GM19397 (cell line): Measurements from ENCODE around the gene C17orf114.

Experiments used
- ATAC-seq: cut with Tn5 transposase; IDR thresholded peaks from one replicate; pipeline ENCODE4 v1.9.1; 2021; ENCODE audit warnings: mild to moderate bottlenecking, moderate library complexity; ENCODE audit not compliant: unreplicated experiment

C17orf114 gene

DNA sequence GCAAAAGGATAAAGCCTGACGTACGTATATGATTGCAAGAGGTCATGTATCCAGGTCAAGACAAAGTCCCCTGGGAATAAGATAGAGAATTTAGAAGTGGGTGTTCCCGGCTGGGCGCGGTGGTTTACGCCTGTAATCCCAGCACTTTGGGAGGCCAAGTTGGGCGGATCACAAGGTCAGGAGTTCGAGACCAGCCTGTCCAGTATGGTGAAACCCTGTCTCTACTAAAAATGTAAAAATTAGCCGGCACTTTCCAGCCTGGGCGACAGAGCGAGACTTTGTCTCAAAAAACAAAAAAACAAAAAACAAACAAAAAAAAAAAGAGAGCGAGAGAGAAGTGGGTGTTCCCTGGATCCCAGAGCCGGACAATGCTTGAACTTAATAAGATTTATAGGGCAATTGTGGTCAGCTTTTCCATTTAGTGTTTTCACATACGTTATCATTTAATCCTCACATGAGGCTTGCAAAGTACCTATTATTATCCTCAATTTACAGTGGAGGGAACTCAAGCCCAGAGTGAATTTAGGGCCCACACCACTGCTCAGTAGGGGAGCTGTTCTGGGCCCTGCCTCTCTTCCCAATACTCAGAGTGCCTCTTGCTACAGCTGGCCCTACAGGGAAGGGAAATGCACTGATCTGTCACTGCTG is 13.8 kb downstream of the C17orf114 start:
- no peak for ATAC-seq

GRCh38 chr17:4786516-4786915 is 15.6 kb downstream of the C17orf114 start:
- ATAC-seq = no peak

GRCh38 chr17:4786106-4786511 is 16.0 kb downstream of the C17orf114 start, which contains the start of gene VMO1:
Gene VMO1 (minus strand): TSS chr17:4786364. CDS start chr17:4786352, 12 bp downstream.
- ATAC-seq = no peak

DNA sequence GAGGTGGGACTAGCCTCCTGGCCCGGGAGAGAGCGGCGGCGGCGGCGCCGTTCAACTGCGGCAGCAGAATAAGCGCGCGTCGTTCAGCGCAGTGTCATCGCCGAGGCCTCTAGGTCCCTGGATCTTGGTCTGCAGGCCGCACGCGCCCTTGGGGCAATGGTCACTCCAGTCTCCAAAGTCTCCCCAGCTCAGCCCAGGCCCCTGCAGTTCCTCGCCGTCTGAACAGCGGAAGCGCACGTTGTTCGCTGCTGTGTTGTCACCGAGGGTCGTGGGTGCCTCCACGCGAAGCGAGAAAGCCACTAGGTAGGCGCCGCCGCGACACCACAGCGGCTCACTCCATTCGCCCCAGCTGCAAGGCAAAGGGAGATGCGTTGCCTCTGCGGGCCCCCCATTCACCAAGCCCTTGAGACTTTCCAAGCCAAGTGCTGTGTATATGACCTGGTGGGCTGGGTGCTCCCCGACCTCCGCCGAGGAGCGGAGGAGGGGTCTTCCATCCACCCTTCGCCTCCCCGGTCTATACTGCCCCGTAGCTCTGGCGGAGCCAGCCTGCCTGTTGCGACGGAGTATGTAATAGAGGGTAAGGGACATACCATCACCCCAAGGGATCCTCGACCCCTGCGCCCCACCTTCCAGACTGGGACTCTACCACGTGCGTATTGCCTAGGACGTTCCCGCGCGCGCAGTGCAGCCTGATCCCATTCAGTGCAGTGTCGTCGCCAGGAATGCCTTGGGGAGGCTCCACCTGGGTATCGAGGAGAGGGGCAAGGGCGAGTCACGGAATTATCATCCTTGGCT is 16.6 kb downstream of the C17orf114 start:
- no peak for ATAC-seq

- ATAC-seq = no peak
Observed at GRCh38 chr17:4782652-4783051, 19.5 kb downstream of the C17orf114 start.

DNA sequence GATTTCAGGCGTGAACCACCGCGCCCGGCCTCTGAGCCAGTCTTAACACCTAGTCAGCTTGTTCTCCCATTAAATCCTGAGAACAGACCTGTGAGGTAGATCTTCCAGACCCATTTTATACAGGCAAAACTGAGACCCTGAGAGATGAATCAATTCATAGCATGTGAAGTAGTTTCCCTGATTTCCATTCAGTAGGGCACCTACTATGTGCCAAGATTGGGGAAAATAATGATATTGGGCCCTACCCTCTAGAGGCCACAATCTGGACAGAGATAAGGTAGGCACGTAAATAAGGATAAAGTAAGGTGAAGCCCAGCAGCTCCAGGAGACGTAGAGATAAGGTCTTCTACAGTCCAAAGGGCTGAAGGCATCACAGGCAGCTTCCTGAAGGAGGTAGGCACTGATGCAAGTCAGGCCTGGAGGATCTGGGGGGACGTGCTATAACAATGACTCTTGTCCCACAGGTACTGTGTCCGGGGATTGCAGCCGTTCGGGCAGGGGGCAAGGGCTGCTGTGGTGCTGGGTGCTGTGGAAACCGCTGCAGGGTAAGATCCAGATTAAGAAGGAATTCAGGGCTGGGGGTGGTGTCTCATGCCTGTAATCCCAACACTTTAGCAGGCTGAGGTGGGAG is 21.7 kb downstream of the C17orf114 start:
- no peak for ATAC-seq

DNA sequence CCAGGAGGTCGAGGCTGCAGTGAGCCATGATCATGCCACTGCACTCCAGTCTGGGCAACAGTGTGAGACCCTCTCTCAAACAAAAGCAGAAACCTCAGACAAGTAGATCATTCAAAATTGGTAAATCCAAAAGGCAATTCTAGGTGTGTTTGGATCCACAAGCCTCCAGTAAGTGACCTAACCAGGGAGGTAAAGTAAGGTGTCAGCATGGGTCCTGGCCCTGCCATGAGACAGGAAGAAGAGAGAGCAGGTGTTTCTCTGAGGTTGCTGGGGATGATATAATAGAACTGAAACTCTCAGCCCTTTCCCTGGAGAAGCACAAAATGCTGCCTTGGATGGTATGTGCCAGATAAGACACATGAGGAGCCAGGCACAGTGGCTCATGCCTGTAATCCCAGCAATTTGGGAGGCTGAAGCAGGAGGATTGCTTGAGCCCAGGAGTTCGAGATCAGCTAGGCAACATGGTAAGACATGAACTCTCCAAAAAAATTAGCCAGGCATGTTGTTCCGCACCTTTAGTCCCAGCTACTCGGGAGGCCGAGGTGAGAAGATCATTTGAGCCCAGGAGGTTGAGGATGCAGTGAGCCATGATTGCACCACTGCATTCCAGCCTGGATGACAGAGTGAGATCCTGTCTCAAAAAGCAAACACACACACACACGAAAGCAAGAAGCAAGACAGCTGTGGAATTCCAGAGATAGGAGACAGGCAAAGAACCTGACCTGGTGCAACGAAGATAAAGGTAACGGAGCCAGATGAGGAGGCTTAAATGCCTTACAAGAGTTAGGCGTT is 24.0 kb downstream of the C17orf114 start:
- no peak for ATAC-seq

GRCh38 chr17:4772235-4772613 is 29.9 kb downstream of the C17orf114 start:
- ATAC-seq = no peak

DNA sequence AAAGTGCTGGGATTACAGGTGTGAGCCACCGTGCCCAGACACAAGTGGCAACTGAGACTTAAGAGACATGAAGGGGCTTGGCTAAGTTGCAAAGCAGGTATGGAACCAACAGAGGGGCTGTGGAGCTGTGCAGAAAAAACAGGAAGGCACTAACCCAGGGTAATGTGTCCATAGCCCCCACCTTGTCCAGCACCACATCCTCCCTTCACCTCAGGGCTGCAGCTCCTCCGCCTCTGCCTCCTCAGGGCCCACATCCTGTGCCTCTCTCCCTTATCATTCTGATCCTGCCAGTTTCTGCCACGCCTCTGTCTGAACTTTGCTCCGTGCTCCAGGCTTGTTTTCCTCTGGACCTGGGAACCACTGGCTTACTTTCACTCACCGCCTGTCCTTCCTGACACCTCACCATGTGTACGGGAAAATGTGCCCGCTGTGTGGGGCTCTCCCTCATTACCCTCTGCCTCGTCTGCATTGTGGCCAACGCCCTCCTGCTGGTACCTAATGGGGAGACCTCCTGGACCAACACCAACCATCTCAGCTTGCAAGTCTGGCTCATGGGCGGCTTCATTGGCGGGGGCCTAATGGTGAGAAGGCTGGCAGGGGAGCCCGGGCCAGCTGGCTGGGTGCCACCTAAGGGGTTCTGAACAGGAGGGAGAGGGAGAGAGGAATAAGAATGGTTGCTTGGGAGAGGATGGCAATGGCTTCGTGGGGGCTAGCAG is 30.5 kb downstream of the C17orf114 start, which contains the start of gene TM4SF5:
Gene TM4SF5 (plus strand): TSS at position 368 of the 716 bp plus-strand sequence. CDS start 37 bp downstream, at position 405.
- ATAC-seq = no peak

GRCh38 chr17:4769628-4770027 is 32.5 kb downstream of the C17orf114 start:
- ATAC-seq = no peak

- ATAC-seq = no peak
Observed at GRCh38 chr17:4768298-4768697, 33.8 kb downstream of the C17orf114 start.

- no peak for ATAC-seq
Observed at GRCh38 chr17:4766723-4767122, 35.4 kb downstream of the C17orf114 start.

DNA sequence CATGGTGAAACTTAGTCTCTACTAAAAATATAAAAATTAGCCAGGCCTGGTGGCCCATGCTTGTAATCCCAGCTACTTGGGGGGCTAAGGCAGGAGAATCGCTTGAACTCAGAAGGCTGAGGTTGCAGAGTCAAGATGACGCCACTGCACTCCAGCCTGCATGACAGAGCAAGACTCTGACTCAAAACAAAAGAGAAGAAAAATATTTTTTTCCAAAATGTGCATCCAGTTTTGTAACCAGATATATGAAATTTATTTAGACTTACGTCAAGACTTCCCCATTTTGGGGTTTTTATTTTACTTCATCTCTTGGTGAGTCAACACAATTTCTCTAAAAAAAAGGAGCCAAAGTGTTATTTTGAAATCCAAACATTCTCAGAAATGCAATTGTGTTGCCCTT is 35.9 kb downstream of the C17orf114 start:
- ATAC-seq = no peak

GRCh38 chr17:4764595-4764994 is 37.5 kb downstream of the C17orf114 start:
- no peak for ATAC-seq

DNA sequence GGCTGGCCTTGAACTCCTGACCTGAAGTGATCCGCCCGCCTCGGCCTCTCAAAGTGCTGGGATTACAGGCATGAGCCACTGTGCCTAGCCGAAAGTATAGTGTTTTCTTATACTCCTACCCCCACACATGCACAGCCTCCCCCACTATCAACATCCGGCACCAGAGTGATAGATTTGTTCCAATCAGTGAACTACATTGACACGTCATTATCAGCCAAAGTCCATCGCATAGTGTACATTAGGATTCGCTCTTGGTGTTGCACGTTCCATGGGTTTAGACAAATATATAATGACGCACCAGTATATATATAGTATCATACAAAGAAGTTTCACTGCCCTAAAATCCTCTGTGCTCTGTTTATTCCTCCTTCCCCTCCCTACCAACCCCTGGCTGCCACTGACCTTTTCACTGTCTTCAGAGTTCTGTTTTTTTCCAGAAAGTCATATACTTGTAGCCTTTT is 42.3 kb downstream of the C17orf114 start:
- ATAC-seq = no peak

GRCh38 chr17:4753392-4753791 is 48.7 kb downstream of the C17orf114 start:
- no peak for ATAC-seq

GRCh38 chr17:4751932-4752331 is 50.2 kb downstream of the C17orf114 start:
- no peak for ATAC-seq
